ENCODE measurements around the gene ANKRD2.

ANKRD2 gene

DNA sequence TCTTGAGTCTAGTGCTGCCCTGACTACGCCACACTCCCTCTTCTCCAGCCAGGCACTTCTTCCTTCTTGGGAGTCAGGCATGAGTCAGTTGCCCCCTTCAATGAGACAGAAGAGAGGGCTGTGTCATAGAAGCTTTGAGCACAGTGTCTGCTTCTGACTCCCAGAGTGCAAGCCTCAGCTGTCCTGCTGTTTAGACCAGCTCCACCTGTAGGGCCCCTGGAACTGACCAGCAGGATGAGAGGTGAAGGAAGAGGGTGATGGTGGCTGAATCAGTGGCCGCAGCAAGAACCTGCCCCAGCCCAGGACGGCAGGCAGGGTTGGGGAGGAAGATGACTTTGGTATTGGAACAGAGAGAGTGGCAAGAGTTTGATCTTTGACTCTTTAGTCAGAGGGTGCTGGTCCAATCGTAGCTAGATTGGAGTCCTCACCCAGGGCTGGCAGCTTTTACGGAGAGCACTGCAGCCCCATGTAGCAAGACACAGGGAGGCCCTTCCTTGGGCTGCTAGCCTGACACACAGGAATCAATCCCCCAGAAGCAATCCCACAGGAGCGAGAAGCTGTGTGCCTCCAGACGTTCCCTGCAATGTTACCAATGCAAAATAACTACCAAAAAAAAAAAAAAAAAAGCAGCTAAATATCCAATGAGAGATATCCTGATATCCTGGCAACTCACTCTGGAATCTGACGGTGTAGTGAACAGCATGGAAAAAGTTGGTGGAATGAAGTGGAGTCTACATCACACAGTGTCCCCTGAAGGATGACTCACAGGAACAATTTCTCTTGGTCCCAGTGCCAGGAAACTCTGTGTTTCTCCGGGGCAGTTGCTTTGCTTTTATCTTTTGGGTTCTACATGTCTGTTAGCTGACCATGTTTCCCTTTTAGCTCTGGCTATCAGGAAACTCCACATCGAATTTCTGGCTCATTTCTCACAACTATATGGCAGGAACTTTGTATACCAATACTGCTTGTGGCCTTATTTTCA lies 23.8 kb downstream of the ANKRD2 start:
- Mint-ChIP-seq H3K27me3 (no peaks in the 10 kb centered on the region), H3K4me3 (no peak overlapping the region), H3K4me1 (no peaks in the 10 kb centered on the region), H3K27ac (no peak overlapping the region), H3K9me3 (no peaks in the 10 kb centered on the region), H3K36me3 (no peaks in the 10 kb centered on the region)

DNA sequence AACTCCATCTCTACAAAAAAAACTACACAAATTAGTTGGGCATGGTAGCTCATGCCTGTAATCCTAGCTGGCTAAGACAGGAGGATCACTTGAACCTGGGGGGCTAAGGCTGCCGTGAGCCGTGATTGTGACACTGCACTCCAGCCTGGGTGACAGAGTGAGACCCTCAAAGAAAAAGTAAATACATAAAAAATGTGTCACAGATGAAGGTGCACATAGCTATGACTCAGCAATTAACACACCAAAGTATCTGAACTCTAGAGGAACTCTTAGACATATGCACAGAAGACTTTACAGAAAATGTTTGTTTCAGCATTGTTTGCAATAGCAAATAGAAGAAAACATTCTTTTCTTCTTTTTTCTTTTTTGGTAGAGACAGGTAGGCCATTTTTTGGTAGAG lies 25.2 kb downstream of the ANKRD2 start:
- Mint-ChIP-seq H3K4me1 (no peaks in the 10 kb centered on the region), H3K36me3 (no peaks in the 10 kb centered on the region), H3K4me3 (no peak overlapping the region), H3K27ac (no peak overlapping the region), H3K9me3 (no peaks in the 10 kb centered on the region), H3K27me3 (no peaks in the 10 kb centered on the region)

DNA sequence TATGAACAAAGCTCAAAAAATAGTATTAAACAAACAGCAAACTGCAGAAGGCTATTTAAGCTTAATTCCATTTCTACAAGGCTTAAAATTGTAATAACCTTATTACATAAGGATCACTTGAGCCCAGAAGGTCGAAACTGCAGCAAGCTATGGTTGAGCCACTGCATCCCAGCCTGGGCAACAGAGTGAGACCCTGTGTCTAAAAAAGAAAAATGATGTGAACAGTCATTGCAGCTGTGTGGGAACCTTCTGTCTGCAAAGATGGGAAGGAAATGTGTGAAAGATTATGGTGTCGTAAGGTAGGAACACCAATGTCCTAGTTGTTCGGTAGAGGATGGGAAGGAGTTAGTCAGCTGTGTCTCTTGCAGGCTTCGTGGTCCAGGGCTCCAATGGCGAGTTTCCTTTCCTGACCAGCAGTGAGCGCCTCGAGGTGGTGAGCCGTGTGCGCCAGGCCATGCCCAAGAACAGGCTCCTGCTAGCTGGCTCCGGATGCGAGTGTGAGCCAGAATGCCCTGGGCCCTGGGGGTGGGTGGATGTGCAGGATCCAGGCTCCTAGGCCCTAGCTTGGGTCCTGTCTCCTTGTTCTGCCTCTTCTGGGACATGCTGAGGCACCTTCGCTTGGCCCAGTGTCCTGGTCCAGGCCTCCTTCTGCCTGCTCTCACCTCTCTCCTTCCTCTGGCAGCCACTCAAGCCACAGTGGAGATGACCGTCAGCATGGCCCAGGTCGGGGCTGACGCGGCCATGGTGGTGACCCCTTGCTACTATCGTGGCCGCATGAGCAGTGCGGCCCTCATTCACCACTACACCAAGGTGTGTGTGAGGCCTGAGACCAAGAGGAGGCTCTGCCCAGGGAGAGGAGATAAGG lies 26.1 kb downstream of the ANKRD2 start:
- Mint-ChIP-seq H3K36me3 (no peaks in the 10 kb centered on the region), H3K4me3 (no peak overlapping the region), H3K9me3 (no peaks in the 10 kb centered on the region), H3K4me1 (no peaks in the 10 kb centered on the region), H3K27ac (no peak overlapping the region), H3K27me3 (no peaks in the 10 kb centered on the region)

DNA sequence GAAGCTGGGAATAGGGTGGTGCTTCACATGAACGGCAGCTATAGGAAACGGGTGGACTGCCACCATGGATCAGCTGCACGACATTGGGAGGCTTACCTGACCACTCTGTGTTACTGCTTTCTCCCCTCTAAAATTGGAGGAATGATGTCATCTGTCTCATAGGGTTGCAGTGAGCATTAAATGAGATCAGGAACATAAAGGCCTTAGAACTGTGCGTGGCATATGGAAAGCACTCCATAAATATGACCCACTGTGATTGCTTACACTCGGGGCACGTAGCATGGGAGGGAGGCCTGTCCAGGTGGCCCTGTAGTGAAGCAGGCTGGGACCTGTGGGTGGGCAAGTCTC lies 26.7 kb downstream of the ANKRD2 start:
- H3K27me3 Mint-ChIP-seq: no peaks in the 10 kb centered on the region
- no peak overlapping the region for H3K27ac Mint-ChIP-seq
- H3K9me3 Mint-ChIP-seq: no peaks in the 10 kb centered on the region
- no peaks in the 10 kb centered on the region for H3K4me1 Mint-ChIP-seq
- H3K4me3 Mint-ChIP-seq: no peak overlapping the region
- no peaks in the 10 kb centered on the region for H3K36me3 Mint-ChIP-seq

DNA sequence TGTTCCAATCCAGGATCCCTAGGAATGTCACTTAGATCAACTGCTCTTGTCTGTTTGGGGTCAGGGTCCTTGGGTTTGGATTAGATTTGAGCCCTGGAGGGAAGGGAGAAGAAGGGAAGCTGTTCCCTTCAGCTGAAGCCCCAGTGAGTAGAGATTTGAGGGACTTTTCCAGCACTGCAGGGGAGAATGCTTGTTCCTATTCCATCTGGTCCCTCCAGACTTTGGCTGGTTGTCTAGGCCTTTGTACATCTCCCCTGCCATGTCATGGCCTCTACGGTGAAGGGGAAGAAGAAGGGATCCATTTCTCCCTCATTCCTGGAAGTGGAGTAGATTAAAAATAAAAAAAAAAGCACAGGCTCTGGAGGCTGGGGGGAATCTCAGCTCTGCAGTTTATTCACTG lies 28.0 kb downstream of the ANKRD2 start:
- Mint-ChIP-seq H3K27me3 (peaks cover 2% of the 10 kb centered on the region), H3K27ac (no peak overlapping the region), H3K4me1 (no peaks in the 10 kb centered on the region), H3K4me3 (no peak overlapping the region), H3K9me3 (no peaks in the 10 kb centered on the region), H3K36me3 (no peaks in the 10 kb centered on the region)

DNA sequence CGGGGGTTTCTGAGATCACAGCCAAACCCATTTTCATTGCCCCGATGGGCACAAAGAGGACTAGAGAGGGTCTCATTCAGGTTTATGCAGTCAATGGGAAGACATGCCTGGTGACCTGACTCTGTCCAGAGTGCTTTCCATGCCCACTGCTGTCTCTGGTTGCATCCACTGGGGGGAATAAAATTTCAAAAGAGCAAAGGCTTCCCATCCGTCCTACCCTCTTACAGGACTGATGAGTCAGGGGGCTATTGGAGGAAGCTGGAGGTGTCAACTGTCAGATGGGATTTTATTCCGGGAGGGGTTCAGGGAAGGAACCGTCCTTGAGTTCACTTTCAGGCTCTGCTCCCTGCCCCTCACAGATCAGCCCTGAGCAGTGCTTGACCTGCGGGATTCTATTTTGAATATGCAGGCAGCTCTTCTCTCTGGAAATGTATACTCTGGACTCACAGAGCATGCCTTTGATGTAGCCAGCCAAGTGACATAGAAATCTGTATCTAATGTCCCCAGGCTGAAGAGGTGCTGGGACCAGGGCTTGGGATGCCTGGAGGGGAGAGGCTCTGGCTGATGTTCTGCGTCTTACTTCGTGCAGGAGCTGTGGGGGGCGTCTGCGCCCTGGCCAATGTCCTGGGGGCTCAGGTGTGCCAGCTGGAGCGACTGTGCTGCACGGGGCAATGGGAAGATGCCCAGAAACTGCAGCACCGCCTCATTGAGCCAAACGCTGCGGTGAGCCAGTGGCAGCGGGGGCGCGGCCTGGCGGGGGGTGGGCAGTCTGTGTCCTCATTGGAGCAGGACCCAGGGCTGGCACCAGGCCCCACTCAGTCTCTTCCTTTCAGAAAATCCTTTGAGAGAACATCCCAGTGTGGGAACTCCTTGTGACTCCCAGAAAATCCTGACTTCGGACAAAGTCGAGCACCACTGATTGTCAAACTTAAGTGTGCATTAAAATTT lies 29.0 kb downstream of the ANKRD2 start:
- Mint-ChIP-seq H3K27me3 (peaks cover 2% of the 10 kb centered on the region), H3K27ac (no peak overlapping the region), H3K9me3 (no peaks in the 10 kb centered on the region), H3K4me1 (no peaks in the 10 kb centered on the region), H3K36me3 (no peaks in the 10 kb centered on the region), H3K4me3 (no peak overlapping the region)

DNA sequence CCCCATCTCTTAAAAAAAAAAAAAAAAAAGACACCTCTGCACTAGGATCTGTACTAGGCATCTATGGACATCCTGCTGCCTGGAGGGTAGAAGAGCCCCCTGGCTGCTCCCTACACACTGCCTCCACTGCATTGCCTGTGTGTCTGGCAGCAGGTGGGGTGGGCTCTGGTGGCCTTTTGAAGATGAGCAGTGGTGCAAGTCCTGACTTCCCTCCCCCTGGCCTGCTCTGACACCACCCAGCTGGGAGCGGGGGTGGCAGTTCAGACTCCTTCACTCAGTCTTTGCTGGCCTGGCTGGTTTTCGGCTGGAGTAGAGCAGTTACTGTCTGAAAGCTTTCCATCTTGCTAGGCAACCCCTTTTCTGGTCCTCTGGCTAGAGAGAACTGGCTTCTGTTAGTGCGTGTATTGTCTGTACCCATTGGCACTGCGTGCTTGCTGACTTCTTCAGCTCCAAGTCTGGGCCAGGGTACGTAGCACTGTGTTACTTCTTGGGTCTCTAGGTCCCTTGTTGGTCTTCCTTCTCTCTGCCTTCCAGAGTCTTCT lies 34.6 kb downstream of the ANKRD2 start:
- no peak overlapping the region for H3K27ac Mint-ChIP-seq
- no peaks in the 10 kb centered on the region for H3K4me1 Mint-ChIP-seq
- peaks cover 2% of the 10 kb centered on the region for H3K27me3 Mint-ChIP-seq
- H3K36me3 Mint-ChIP-seq: no peaks in the 10 kb centered on the region
- H3K9me3 Mint-ChIP-seq: no peaks in the 10 kb centered on the region
- H3K4me3 Mint-ChIP-seq: no peak overlapping the region

DNA sequence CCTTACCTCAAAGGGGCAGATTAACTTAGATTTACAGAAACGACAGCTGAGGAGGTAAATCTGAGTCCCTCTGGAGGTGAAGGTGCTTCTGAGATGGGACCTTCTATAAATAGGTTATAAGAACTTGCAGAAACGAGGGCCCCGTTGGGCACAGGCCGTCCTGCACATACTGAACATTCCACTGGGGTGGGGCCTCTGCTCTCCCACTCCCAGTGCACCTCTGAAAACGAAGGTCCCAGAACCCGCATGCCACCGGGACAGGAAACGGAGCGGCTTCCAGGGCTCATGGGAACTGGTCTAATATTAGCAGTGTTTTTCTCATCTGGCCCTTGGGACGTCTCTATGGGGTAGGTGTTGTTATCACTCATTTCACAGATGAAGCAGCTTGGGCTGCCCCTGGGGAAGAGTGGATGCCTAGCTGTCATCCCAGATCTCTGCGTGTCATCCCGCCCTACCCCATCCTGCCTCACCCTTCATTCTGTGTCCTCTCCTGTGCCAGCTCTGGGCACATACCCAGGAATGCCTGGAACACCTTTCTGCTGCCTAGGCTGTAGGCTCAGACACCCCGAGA lies 36.5 kb downstream of the ANKRD2 start:
- Mint-ChIP-seq H3K9me3 (no peaks in the 10 kb centered on the region), H3K27ac (no peak overlapping the region), H3K36me3 (no peaks in the 10 kb centered on the region), H3K27me3 (peaks cover 2% of the 10 kb centered on the region), H3K4me3 (no peak overlapping the region), H3K4me1 (no peaks in the 10 kb centered on the region)

DNA sequence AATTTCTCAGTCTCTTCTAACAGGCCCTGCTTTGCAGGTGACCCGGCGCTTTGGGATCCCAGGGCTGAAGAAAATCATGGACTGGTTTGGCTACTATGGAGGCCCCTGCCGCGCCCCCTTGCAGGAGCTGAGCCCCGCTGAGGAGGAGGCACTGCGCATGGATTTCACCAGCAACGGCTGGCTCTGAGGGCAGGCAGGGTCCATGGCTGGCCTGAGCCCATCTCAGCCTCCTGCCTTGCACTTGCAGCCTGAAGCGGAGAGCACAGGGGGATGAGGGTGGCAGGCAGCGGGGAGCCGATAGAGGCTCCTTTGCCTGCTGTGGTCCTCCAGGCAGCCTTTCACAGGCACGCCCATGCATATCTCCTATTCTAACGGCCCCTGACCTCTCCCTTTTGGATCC lies 38.9 kb downstream of the ANKRD2 start:
- no peaks in the 10 kb centered on the region for H3K27me3 Mint-ChIP-seq
- H3K4me1 Mint-ChIP-seq: no peaks in the 10 kb centered on the region
- H3K36me3 Mint-ChIP-seq: no peaks in the 10 kb centered on the region
- H3K27ac Mint-ChIP-seq: no peak overlapping the region
- H3K4me3 Mint-ChIP-seq: no peak overlapping the region
- no peaks in the 10 kb centered on the region for H3K9me3 Mint-ChIP-seq

DNA sequence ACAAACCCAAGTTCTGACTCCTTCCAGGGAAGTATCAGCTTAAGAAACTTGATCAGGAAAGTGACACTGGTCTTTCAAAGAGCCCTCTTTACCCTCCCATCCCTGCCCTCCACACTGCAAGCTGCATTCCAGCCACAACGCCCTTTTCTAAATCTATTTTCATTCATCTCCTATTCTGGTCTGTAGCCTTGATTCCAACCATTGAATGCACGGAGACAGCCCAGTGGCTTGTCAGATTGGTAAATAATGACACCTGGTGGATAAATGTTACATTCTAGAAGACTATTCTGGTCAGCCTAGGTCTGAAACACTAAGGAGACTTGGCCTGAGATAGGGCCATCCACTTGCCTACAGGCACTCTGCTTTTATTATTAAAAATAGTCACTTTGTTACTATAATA lies 39.8 kb downstream of the ANKRD2 start:
- no peaks in the 10 kb centered on the region for H3K36me3 Mint-ChIP-seq
- no peak overlapping the region for H3K4me3 Mint-ChIP-seq
- no peak overlapping the region for H3K27ac Mint-ChIP-seq
- H3K27me3 Mint-ChIP-seq: no peaks in the 10 kb centered on the region
- H3K9me3 Mint-ChIP-seq: no peaks in the 10 kb centered on the region
- no peaks in the 10 kb centered on the region for H3K4me1 Mint-ChIP-seq

DNA sequence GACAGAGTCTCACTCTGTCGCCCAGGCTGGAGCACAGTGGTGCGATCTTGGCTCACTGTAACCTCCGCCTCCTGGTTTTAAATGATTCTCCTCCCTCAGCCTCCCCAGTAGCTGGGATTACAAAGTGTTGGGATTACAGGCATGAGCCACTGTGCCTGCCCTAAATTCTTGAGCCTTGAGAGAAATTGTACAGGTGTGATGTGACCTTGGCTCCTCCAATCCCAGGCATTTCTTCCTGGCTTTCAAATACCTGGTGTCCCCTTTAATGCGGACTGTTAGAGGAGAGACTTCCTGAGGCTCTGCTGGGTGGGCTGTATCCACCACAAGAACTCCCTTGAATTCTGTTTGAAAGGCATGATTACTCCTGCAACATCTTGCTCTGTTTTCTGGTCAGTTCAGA lies 45.7 kb downstream of the ANKRD2 start:
- H3K36me3 Mint-ChIP-seq: no peaks in the 10 kb centered on the region
- H3K4me3 Mint-ChIP-seq: no peak overlapping the region
- H3K27ac Mint-ChIP-seq: no peak overlapping the region
- no peaks in the 10 kb centered on the region for H3K9me3 Mint-ChIP-seq
- no peaks in the 10 kb centered on the region for H3K4me1 Mint-ChIP-seq
- no peaks in the 10 kb centered on the region for H3K27me3 Mint-ChIP-seq

DNA sequence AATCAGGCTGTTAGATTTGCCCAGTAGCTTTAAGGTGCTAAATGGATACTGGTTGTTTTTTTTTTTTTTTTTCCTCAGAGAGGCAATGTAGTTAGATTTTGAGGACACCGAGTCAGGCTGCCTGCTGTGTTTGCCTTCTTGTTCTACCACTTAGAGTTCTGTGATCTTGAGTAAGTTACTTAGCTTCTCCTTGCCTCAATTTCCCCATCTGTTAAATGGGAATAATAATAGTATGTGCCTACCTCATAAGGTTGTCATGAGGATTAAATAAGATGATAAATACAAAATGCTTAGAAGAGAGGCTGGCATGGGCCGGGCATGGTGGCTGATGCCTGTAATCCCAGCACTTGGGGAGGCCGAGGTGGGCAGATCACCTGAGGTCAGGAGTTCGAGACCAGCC lies 46.2 kb downstream of the ANKRD2 start:
- Mint-ChIP-seq H3K36me3 (no peaks in the 10 kb centered on the region), H3K27me3 (no peaks in the 10 kb centered on the region)

DNA sequence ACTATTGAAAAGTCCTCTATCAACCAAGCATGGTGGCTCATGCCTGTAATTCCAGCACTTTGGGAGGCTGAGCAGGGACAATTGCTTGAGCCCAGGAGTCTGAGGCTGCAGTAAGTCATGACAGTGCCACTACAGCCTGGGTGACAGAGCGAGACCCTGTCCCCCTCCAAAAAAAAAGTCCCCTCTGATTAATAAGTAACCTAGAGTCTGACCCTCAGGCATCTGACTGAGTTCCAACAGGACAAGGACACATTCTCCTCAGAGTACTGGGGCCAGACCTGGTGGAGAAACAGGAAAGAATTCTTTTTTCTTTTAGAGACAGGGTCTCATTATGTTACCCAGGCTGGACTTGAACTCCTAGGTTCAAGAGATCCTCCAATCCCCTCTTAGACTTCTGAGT lies 50.7 kb downstream of the ANKRD2 start:
- H3K4me3 Mint-ChIP-seq: no peak overlapping the region

More for the DNA sequence above, 46.2 kb downstream of the ANKRD2 start:
- no peak overlapping the region for H3K27ac Mint-ChIP-seq
- H3K4me3 Mint-ChIP-seq: no peak overlapping the region
- H3K9me3 Mint-ChIP-seq: no peaks in the 10 kb centered on the region
- H3K4me1 Mint-ChIP-seq: no peaks in the 10 kb centered on the region

DNA sequence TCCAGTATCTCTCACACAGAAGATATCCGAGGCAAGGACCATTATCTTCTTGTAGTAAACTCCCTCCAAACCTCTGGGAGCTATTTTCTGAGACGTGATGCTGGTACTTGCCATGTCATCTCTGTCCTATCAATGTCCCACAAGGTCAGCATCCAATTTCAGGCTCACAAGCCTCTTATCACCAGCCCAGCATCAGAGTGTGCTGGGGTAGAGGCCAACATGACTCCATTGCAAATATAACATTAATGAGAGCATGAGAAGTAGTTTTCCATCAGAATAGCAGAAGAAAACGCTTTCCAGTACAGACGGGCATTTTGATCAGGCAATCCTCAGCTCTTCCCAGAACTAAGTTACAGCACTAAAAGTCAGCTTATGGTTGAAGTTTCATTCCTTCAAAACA lies 55.2 kb downstream of the ANKRD2 start:
- Mint-ChIP-seq H3K27me3 (no peaks in the 10 kb centered on the region), H3K27ac (no peak overlapping the region), H3K9me3 (no peaks in the 10 kb centered on the region), H3K4me1 (peaks cover 4% of the 10 kb centered on the region), H3K36me3 (no peaks in the 10 kb centered on the region), H3K4me3 (no peak overlapping the region)

More for the DNA sequence above, 50.7 kb downstream of the ANKRD2 start:
- Mint-ChIP-seq H3K27me3 (no peaks in the 10 kb centered on the region), H3K4me1 (no peaks in the 10 kb centered on the region), H3K36me3 (no peaks in the 10 kb centered on the region), H3K9me3 (no peaks in the 10 kb centered on the region), H3K27ac (no peak overlapping the region)

DNA sequence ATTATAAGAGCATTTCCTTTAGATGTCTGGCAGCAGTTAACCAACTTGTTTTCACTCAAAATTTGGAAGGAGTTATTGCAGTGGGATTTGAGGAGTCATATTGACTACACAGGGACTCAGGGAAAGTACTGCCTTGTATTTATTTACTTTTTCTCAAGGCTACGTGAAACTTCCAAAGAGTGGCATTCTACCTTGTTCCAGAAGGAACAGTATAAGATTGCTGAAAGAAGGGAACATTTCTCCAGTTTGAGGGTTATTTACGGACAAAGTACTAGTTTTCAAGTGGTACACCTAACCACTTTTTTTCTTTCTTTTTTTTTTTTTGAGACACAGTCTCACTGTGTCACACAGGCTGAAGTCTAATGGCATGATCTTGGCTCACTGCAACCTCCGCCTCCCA lies 55.6 kb downstream of the ANKRD2 start:
- Mint-ChIP-seq H3K4me1 (peaks cover 9% of the 10 kb centered on the region), H3K27me3 (no peaks in the 10 kb centered on the region), H3K27ac (no peak overlapping the region), H3K9me3 (no peaks in the 10 kb centered on the region), H3K36me3 (peaks cover 1% of the 10 kb centered on the region), H3K4me3 (no peak overlapping the region)
